Measurements from ENCODE around the gene C1orf21.

The C1orf21 gene

GRCh38 chr1:184489908-184490307 lies 103.1 kb downstream of the C1orf21 start:
- no peak overlapping the region for H2BK120ac ChIP-seq (ENCODE audit: insufficient read depth, low read length, poor library complexity)
- no peak overlapping the region for H4K91ac ChIP-seq (ENCODE audit: low read depth, low read length)
- no CpG with 5 or more reads among the region's 3 CpGs for WGBS (ENCODE audit: extremely low coverage, insufficient coverage, insufficient read length)
- no peak overlapping the region for H3K4me3 ChIP-seq (ENCODE audit: low read depth, low read length)
- no peak overlapping the region for H3K4ac ChIP-seq (ENCODE audit: low read depth, low read length)
- no peaks in the 10 kb centered on the region for H3K27me3 ChIP-seq (ENCODE audit: insufficient read depth, low read length)
- no peak overlapping the region for H3K9ac ChIP-seq (ENCODE audit: low read length)
- no peak overlapping the region for H2BK12ac ChIP-seq (ENCODE audit: low read length)
- H3K27ac ChIP-seq (ENCODE audit: low read depth, low read length), result no peak overlapping the region
- no peaks in the 10 kb centered on the region for H3K36me3 ChIP-seq (ENCODE audit: control insufficient read depth in 1 of 2, insufficient read depth in 2 of 2, low read length in 2 of 2)
- H3K4me1 ChIP-seq (ENCODE audit: control insufficient read depth in 1 of 2, insufficient read depth in 2 of 2, low read length in 2 of 2), result peaks cover 14% of the 10 kb centered on the region in 2 experiments
- no peak overlapping the region for H3K18ac ChIP-seq (ENCODE audit: low read length)
- H3K9me3 ChIP-seq (ENCODE audit: insufficient read depth, low read depth, low read length), result no peaks in the 10 kb centered on the region
- no peak overlapping the region for H3K14ac ChIP-seq (ENCODE audit: low read length)
- no peak overlapping the region for H2AK5ac ChIP-seq (ENCODE audit: low read length)
- H4K12ac ChIP-seq (ENCODE audit: low read depth, low read length), result no peak overlapping the region
- peaks cover 6% of the 10 kb centered on the region for H3K79me1 ChIP-seq (ENCODE audit: low read length)
- H3K79me2 ChIP-seq (ENCODE audit: control insufficient read depth, insufficient read depth, low read length, poor library complexity), result peaks cover 4% of the 10 kb centered on the region
- no peak overlapping the region for H4K8ac ChIP-seq (ENCODE audit: low read depth, low read length)
- H2BK5ac ChIP-seq (ENCODE audit: low read depth, low read length, poor library complexity), result no peak overlapping the region
- no peak overlapping the region for H2AFZ ChIP-seq (ENCODE audit: insufficient read depth, low read length, poor library complexity)
- peak; percentile 10 to 45 for DNase-seq
- no peak overlapping the region for H3K23ac ChIP-seq (ENCODE audit: low read length)
- H3K4me2 ChIP-seq (ENCODE audit: low read length), result no peak overlapping the region

- no peak overlapping the region for H3K4me3 ChIP-seq (ENCODE audit: low read depth, low read length)
- no peaks in the 10 kb centered on the region for H3K9me3 ChIP-seq (ENCODE audit: insufficient read depth, low read depth, low read length)
- peaks cover 5% of the 10 kb centered on the region in 2 experiments for H3K4me1 ChIP-seq (ENCODE audit: control insufficient read depth in 1 of 2, insufficient read depth in 2 of 2, low read length in 2 of 2)
- H3K9ac ChIP-seq (ENCODE audit: low read length), result no peak overlapping the region
- no peak overlapping the region for H3K27ac ChIP-seq (ENCODE audit: low read depth, low read length)
- no peak overlapping the region for H3K14ac ChIP-seq (ENCODE audit: low read length)
- no peak overlapping the region for H2AFZ ChIP-seq (ENCODE audit: insufficient read depth, low read length, poor library complexity)
- H2BK5ac ChIP-seq (ENCODE audit: low read depth, low read length, poor library complexity), result no peak overlapping the region
- H3K27me3 ChIP-seq (ENCODE audit: insufficient read depth, low read length), result no peaks in the 10 kb centered on the region
- no peak overlapping the region for H4K8ac ChIP-seq (ENCODE audit: low read depth, low read length)
- H3K18ac ChIP-seq (ENCODE audit: low read length), result no peak overlapping the region
- no peak for DNase-seq
- no peak overlapping the region for H2AK5ac ChIP-seq (ENCODE audit: low read length)
- H3K36me3 ChIP-seq (ENCODE audit: control insufficient read depth in 1 of 2, insufficient read depth in 2 of 2, low read length in 2 of 2), result peaks cover 0 to 2% of the 10 kb centered on the region in 2 experiments
- H3K4ac ChIP-seq (ENCODE audit: low read depth, low read length), result no peak overlapping the region
- H2BK12ac ChIP-seq (ENCODE audit: low read length), result no peak overlapping the region
- no peak overlapping the region for H3K4me2 ChIP-seq (ENCODE audit: low read length)
- no peak overlapping the region for H4K91ac ChIP-seq (ENCODE audit: low read depth, low read length)
- H2BK120ac ChIP-seq (ENCODE audit: insufficient read depth, low read length, poor library complexity), result no peak overlapping the region
- no peaks in the 10 kb centered on the region for H3K79me1 ChIP-seq (ENCODE audit: low read length)
- H3K23ac ChIP-seq (ENCODE audit: low read length), result no peak overlapping the region
- H4K12ac ChIP-seq (ENCODE audit: low read depth, low read length), result no peak overlapping the region
- peaks cover 2% of the 10 kb centered on the region for H3K79me2 ChIP-seq (ENCODE audit: control insufficient read depth, insufficient read depth, low read length, poor library complexity)
Observed at GRCh38 chr1:184492536-184492935, 105.7 kb downstream of the C1orf21 start.

- H3K4ac ChIP-seq (ENCODE audit: low read depth, low read length), result no peak overlapping the region
- no CpG with 5 or more reads among the region's 1 CpG for WGBS (ENCODE audit: extremely low coverage, insufficient coverage, insufficient read length)
- no peak overlapping the region for H3K9ac ChIP-seq (ENCODE audit: low read length)
- H3K4me1 ChIP-seq (ENCODE audit: control insufficient read depth in 1 of 2, insufficient read depth in 2 of 2, low read length in 2 of 2), result peaks cover 5% of the 10 kb centered on the region in 2 experiments
- H3K27me3 ChIP-seq (ENCODE audit: insufficient read depth, low read length), result no peaks in the 10 kb centered on the region
- no peaks in the 10 kb centered on the region for H3K9me3 ChIP-seq (ENCODE audit: insufficient read depth, low read depth, low read length)
- H2BK12ac ChIP-seq (ENCODE audit: low read length), result no peak overlapping the region
- peaks cover 2% of the 10 kb centered on the region for H3K79me2 ChIP-seq (ENCODE audit: control insufficient read depth, insufficient read depth, low read length, poor library complexity)
- H4K8ac ChIP-seq (ENCODE audit: low read depth, low read length), result no peak overlapping the region
- no peak overlapping the region for H3K23ac ChIP-seq (ENCODE audit: low read length)
- H3K4me2 ChIP-seq (ENCODE audit: low read length), result no peak overlapping the region
- H2AFZ ChIP-seq (ENCODE audit: insufficient read depth, low read length, poor library complexity), result no peak overlapping the region
- no peak overlapping the region for H3K27ac ChIP-seq (ENCODE audit: low read depth, low read length)
- H3K36me3 ChIP-seq (ENCODE audit: control insufficient read depth in 1 of 2, insufficient read depth in 2 of 2, low read length in 2 of 2), result peaks cover 0 to 2% of the 10 kb centered on the region in 2 experiments
- no peaks in the 10 kb centered on the region for H3K79me1 ChIP-seq (ENCODE audit: low read length)
- H2BK5ac ChIP-seq (ENCODE audit: low read depth, low read length, poor library complexity), result no peak overlapping the region
- no peak overlapping the region for H3K18ac ChIP-seq (ENCODE audit: low read length)
- no peak overlapping the region for H4K12ac ChIP-seq (ENCODE audit: low read depth, low read length)
- no peak overlapping the region for H2BK120ac ChIP-seq (ENCODE audit: insufficient read depth, low read length, poor library complexity)
- H4K91ac ChIP-seq (ENCODE audit: low read depth, low read length), result no peak overlapping the region
- H3K4me3 ChIP-seq (ENCODE audit: low read depth, low read length), result no peak overlapping the region
- H3K14ac ChIP-seq (ENCODE audit: low read length), result no peak overlapping the region
- DNase-seq, result no peak
- H2AK5ac ChIP-seq (ENCODE audit: low read length), result no peak overlapping the region
Observed at GRCh38 chr1:184493987-184494388, 107.2 kb downstream of the C1orf21 start.

- Histone ChIP-seq H2BK120ac (ENCODE audit: insufficient read depth, low read length, poor library complexity) (no peak overlapping the region), H2AFZ (ENCODE audit: insufficient read depth, low read length, poor library complexity) (no peak overlapping the region), H3K18ac (ENCODE audit: low read length) (peak overlapping the region; percentile 46), H3K23ac (ENCODE audit: low read length) (no peak overlapping the region), H3K79me2 (ENCODE audit: control insufficient read depth, insufficient read depth, low read length, poor library complexity) (peaks cover 2% of the 10 kb centered on the region), H4K12ac (ENCODE audit: low read depth, low read length) (no peak overlapping the region), H3K4me2 (ENCODE audit: low read length) (no peak overlapping the region), H2AK5ac (ENCODE audit: low read length) (no peak overlapping the region), H3K79me1 (ENCODE audit: low read length) (no peaks in the 10 kb centered on the region), H3K36me3 (ENCODE audit: control insufficient read depth in 1 of 2, insufficient read depth in 2 of 2, low read length in 2 of 2) (peaks cover 0 to 2% of the 10 kb centered on the region in 2 experiments), H3K27ac (ENCODE audit: low read depth, low read length) (no peak overlapping the region), H3K4me3 (ENCODE audit: low read depth, low read length) (no peak overlapping the region), H3K14ac (ENCODE audit: low read length) (no peak overlapping the region), H3K27me3 (ENCODE audit: insufficient read depth, low read length) (no peaks in the 10 kb centered on the region), H3K4ac (ENCODE audit: low read depth, low read length) (no peak overlapping the region), H4K8ac (ENCODE audit: low read depth, low read length) (no peak overlapping the region), H3K9me3 (ENCODE audit: insufficient read depth, low read depth, low read length) (no peaks in the 10 kb centered on the region), H2BK12ac (ENCODE audit: low read length) (no peak overlapping the region), H2BK5ac (ENCODE audit: low read depth, low read length, poor library complexity) (peak overlapping the region; percentile 18), H3K4me1 (ENCODE audit: control insufficient read depth in 1 of 2, insufficient read depth in 2 of 2, low read length in 2 of 2) (peaks cover 4% of the 10 kb centered on the region in 2 experiments), H4K91ac (ENCODE audit: low read depth, low read length) (no peak overlapping the region), H3K9ac (ENCODE audit: low read length) (no peak overlapping the region)
- no CpG with 5 or more reads among the region's 4 CpGs for WGBS (ENCODE audit: extremely low coverage, insufficient coverage, insufficient read length)
- no peak for DNase-seq
Observed at GRCh38 chr1:184494929-184495328, 108.1 kb downstream of the C1orf21 start.

Data from trophoblast cell (in vitro differentiated cells and primary cell).